ENCODE data around the gene PCDHB2.

DNA sequence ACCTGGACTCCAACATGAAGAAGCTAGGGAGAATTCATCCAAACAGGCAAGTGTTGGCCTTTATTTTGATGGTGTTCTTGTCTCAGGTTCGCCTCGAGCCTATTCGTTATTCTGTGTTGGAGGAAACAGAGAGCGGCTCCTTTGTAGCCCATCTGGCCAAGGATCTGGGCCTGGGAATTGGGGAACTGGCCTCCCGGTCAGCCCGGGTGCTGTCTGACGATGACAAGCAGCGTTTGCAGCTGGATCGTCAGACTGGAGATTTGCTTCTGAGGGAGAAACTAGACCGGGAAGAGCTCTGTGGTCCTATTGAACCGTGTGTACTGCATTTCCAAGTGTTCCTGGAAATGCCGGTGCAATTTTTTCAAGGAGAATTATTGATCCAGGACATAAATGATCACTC, 27.6 kb downstream of the PCDHB2 start:
- TF ChIP-seq CTCF (conservative IDR thresholded peaks at IDR 0.05; ENCODE audit: low read depth, low read length) (no peak), CEBPB (IDR thresholded peaks at IDR 0.05; ENCODE audit: low read depth, low read length) (no peak), POLR2A (IDR thresholded peaks at IDR 0.05; ENCODE audit: low read depth, low read length) (no peak), ELK1 (IDR thresholded peaks at IDR 0.05; ENCODE audit: borderline replicate concordance, low read depth, low read length) (no peak), SMC3 (IDR thresholded peaks at IDR 0.05; ENCODE audit: low read depth, low read length) (no peak), MAFK (IDR thresholded peaks at IDR 0.05; ENCODE audit: low read depth, low read length) (no peak), MXI1 (IDR thresholded peaks at IDR 0.05; ENCODE audit: borderline replicate concordance, low read depth, low read length) (no peak), BHLHE40 (IDR thresholded peaks at IDR 0.05; ENCODE audit: low read depth, low read length) (no peak), RCOR1 (IDR thresholded peaks at IDR 0.05; ENCODE audit: insufficient replicate concordance, low read length) (no peak), MAZ (IDR thresholded peaks at IDR 0.05; ENCODE audit: borderline replicate concordance, low read depth, low read length) (no peak), RFX5 (IDR thresholded peaks at IDR 0.05; ENCODE audit: low read depth, low read length) (no peak)

Measured in IMR-90 (cell line).